GM21737 (cell line): ENCODE data around the gene DGCR2.
"Not testable (repeated sequence)": the region's sequence is repeated elsewhere in the genome, so short reads cannot be mapped to it uniquely, and the experiment has no call there.

Source experiments
- ATAC-seq: cut with Tn5 transposase; IDR thresholded peaks from one replicate; pipeline ENCODE4 v1.9.1; 2021; ENCODE audit warnings: mild to moderate bottlenecking, moderate library complexity; ENCODE audit not compliant: unreplicated experiment

DGCR2 gene

GRCh38 chr22:18988958-18989357 lies 133.3 kb downstream of the DGCR2 start:
- ATAC-seq = no peak

DNA sequence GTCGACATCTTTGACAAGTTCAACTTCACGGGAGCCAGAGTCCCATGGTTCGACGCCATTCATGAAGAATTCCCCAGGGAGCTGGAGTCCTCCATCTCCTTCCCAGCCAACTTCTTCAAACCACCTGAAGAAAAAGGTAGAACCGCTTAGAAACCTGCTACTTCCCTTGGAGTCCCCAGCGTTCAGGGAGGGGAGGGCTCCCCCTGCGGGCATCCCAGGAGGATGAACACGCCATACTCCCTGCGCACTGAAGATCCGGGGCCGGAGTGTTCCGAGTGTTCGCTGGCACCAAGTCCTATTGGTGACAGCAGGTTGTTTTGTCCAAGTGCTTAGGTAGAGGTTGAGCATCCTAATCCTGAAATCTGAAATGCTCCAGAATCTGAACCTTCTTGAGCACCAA lies 134.4 kb downstream of the DGCR2 start:
- no peak for ATAC-seq

- ATAC-seq = not testable (repeated sequence)
These were observed 135.1 kb downstream of the DGCR2 start for GRCh38 chr22:18987114-18987513.
